Vagina (tissue), 2 donors: ENCODE data around the gene CHIT1. TPM values are rescaled to one million over a fixed set of nuclear protein-coding genes. Genes with fewer than 3 reads are reported as not detected.

ENCODE experiments used
- DNase-seq, 2 donors: peaks; one replicate each; pipeline ENCODE4 v3.0.0-alpha.2; 2017; ENCODE audit errors: extremely low spot score in 2 of 2
- H3K27ac ChIP-seq: fragments of 200-600 bp; sonication (generic); one replicate; pipeline ENCODE4 v1.5.1; 2019
- H3K27me3 ChIP-seq: fragments of 200-600 bp; sonication (generic); one replicate; pipeline ENCODE4 v1.5.1; 2019
- H3K36me3 ChIP-seq, 2 donors: fragments of 200-600 bp; sonication (generic); one replicate each; pipeline ENCODE4 v1.5.1; 2017 to 2019
- H3K4me1 ChIP-seq: fragments of 200-600 bp; sonication (generic); one replicate; pipeline ENCODE4 v1.5.1; 2019
- H3K4me3 ChIP-seq, 2 donors: fragments of 200-600 bp; sonication (generic); 1 replicate in 1 of 2; 2 replicates in 1 of 2; pipeline ENCODE4 v1.5.1; 2016 to 2019
- H3K9me3 ChIP-seq: fragments of 200-600 bp; sonication (generic); one replicate; pipeline ENCODE4 v1.5.1; 2019
- CTCF ChIP-seq, 3 experiments: fragments of 450-650 bp in 2 of 3; fragments of 200-600 bp in 1 of 3; sonication (generic) in 1 of 3; IDR thresholded peaks; one replicate each; pipeline ENCODE4 v1.5.1; 2017 to 2019; ENCODE audit warnings: antibody characterized with exemption in 3 of 3, mild to moderate bottlenecking in 2 of 3, moderate library complexity in 2 of 3
- POLR2A ChIP-seq, 2 donors: fragments of 450-650 bp; IDR thresholded peaks; one replicate each; pipeline ENCODE4 v1.6.1; 2017; ENCODE audit warnings: antibody characterized with exemption in 2 of 2, mild to moderate bottlenecking in 2 of 2, moderate library complexity in 2 of 2
- POLR2AphosphoS5 ChIP-seq, 2 donors: sonication (generic); formaldehyde crosslinking; IDR thresholded peaks; one replicate each; pipeline ENCODE4 v1.9.0; 2017; ENCODE audit warnings: antibody characterized with exemption in 2 of 2, mild to moderate bottlenecking in 2 of 2, low read depth in 1 of 2; ENCODE audit not compliant: insufficient read depth in 1 of 2
- intact Hi-C: fragments of 100-400 bp; cut with DNase I; formaldehyde crosslinking; loops from one replicate; pipeline ENCODE4 v1.15.1; 2023
- total RNA-seq: library from RNA; depleted of rRNA; stranded (reverse); fragments of >200 nt; gene quantifications from one replicate; pipeline ENCODE4 v1.2.3, GENCODE V29; 2016

CHIT1 gene
- total RNA-seq, 1 donor from 2014 or later, result not detected

DNA sequence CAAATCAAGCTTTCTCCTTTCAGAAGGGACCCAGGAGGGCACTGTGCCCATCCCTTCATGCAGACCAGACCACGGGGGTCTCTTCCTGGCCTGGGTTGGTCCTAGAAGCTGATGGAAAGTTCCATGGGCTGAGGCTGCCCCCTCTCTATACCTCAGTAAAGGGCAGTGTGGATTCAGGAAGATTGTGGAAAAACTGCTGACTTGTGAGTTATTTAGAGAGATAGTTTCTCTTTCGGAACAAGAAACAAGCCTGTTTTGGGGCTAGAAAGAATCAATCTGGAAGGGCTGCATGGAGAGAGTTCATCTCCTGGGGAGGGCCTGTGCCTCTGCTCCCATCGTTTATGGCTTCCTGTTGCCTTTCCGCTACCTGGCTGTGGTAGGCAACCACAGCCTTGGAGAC, 803 bp downstream of the CHIT1 start:
- no peaks in the 10 kb centered on the region for H3K4me1 ChIP-seq
- no peaks in the 10 kb centered on the region for H3K9me3 ChIP-seq
- no peaks in the 10 kb centered on the region for H3K36me3 ChIP-seq
- no peaks in the 10 kb centered on the region for H3K27me3 ChIP-seq
- DNase-seq, result no peak
- H3K27ac ChIP-seq, result no peak overlapping the region
- H3K4me3 ChIP-seq, result no peak overlapping the region
- intact Hi-C loops, result no loop called here
- TF ChIP-seq POLR2A (IDR thresholded peaks at IDR 0.05) (no peak), POLR2AphosphoS5 (IDR thresholded peaks at IDR 0.05; ENCODE audit: insufficient read depth in 1 of 2, low read depth in 1 of 2) (no peak), CTCF (IDR thresholded peaks at IDR 0.05) (no peak)

GRCh38 chr1:203227371-203228083, 1.9 kb downstream of the CHIT1 start:
- TF ChIP-seq CTCF (IDR thresholded peaks at IDR 0.05) (no peak), POLR2A (IDR thresholded peaks at IDR 0.05) (no peak), POLR2AphosphoS5 (IDR thresholded peaks at IDR 0.05; ENCODE audit: insufficient read depth in 1 of 2, low read depth in 1 of 2) (no peak)
- Histone ChIP-seq H3K9me3 (no peaks in the 10 kb centered on the region), H3K27me3 (no peaks in the 10 kb centered on the region), H3K36me3 (no peaks in the 10 kb centered on the region), H3K4me3 (no peak overlapping the region), H3K4me1 (no peaks in the 10 kb centered on the region), H3K27ac (no peak overlapping the region)
- intact Hi-C loops, result no loop called here
- no peak for DNase-seq

DNA sequence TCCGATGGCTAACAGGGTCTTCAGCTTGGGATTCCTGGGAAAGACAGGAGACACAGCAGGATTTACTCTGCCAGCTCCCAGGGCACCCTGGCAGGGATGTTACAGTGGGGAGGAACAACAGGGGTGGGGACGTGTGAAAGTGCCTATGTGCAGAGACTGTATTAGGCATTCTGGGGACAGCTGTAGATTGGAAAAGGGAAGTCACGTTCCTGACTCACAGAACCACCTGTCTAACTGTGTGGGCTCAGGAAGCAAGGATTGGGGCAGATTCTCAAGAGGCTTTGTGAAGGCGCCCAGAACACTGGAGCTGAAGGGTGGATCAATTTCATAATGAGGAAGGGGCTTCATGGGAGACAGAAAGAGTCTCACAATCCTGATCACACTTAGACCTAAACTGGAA, 4.4 kb downstream of the CHIT1 start:
- intact Hi-C loops, result no loop called here
- TF ChIP-seq POLR2A (IDR thresholded peaks at IDR 0.05), result no peak
- TF ChIP-seq POLR2AphosphoS5 (IDR thresholded peaks at IDR 0.05; ENCODE audit: insufficient read depth in 1 of 2, low read depth in 1 of 2), result no peak
- TF ChIP-seq CTCF (IDR thresholded peaks at IDR 0.05), result no peak
- H3K9me3 ChIP-seq, result no peaks in the 10 kb centered on the region
- no peak for DNase-seq
- no peaks in the 10 kb centered on the region for H3K36me3 ChIP-seq
- no peak overlapping the region for H3K4me3 ChIP-seq
- no peaks in the 10 kb centered on the region for H3K4me1 ChIP-seq
- no peaks in the 10 kb centered on the region for H3K27me3 ChIP-seq
- H3K27ac ChIP-seq, result no peak overlapping the region

GRCh38 chr1:203223012-203223775, 6.3 kb downstream of the CHIT1 start:
- intact Hi-C loops, result no loop called here

More at GRCh38 chr1:203223012-203223775, 6.3 kb downstream of the CHIT1 start:
- H3K9me3 ChIP-seq, result no peaks in the 10 kb centered on the region
- no peak overlapping the region for H3K27ac ChIP-seq
- H3K36me3 ChIP-seq, result no peaks in the 10 kb centered on the region
- peak in 1 of 2 donors; percentile 77 for DNase-seq
- TF ChIP-seq POLR2AphosphoS5 (IDR thresholded peaks at IDR 0.05; ENCODE audit: insufficient read depth in 1 of 2, low read depth in 1 of 2) (no peak), POLR2A (IDR thresholded peaks at IDR 0.05) (no peak), CTCF (IDR thresholded peaks at IDR 0.05) (no peak)
- no peaks in the 10 kb centered on the region for H3K27me3 ChIP-seq
- no peak overlapping the region for H3K4me3 ChIP-seq
- no peaks in the 10 kb centered on the region for H3K4me1 ChIP-seq
